ENCODE data around the gene SLFN12L.
A peak's percentile ranks its signal among the peaks of the same experiment; 100 is the strongest.
"Not testable (repeated sequence)": the region's sequence is repeated elsewhere in the genome, so short reads cannot be mapped to it uniquely, and the experiment has no call there.

The SLFN12L gene

DNA sequence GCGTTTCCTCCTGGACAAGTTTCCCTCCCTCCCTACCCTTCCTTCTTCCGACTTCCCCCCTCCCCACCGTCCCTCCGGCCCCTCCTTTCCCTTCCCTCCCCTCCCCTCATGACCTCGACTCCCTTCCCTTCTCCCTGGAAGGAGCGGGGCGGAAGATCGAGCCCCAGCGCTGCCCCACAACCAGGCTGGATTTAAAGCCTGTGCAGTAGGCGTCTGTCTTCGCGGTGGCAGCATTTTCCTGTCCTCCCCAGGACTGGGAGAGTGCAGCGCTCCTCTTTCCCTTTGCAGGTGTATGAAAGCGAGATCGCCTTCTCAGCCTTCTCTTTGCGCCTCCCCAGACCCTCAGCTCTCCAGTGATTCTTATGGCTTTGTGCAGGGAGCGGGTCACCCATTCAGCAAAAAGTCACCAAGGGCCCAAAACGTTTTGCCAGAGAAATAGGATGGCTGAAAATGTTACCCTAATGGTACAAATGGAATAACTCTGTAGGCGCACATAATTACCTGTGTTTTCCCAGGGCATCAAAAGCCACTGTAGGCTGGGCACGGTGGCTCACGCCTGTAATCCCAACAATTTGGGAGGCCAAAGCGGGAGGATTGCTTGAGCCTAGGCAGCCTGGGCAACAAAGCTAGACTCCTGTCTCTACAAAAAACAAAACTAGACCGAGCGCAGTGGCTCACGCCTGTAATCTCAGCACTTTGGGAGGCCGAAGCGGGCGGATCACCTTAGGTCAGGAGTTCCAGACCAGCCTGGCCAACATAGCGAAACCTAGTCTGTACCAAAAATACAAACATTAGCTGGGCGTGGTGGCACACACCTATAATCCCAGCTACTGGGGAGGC, 40.8 kb downstream of the SLFN12L start:
- Histone ChIP-seq H3K4me1 (ENCODE audit: insufficient read depth, low read length) (peaks cover 13% of the 10 kb centered on the region), H3K36me3 (ENCODE audit: insufficient read depth, low read length) (no peaks in the 10 kb centered on the region), H3K9ac (ENCODE audit: low read depth, low read length) (peak overlapping the region; percentile 50; the same call in 1 of the 2 replicates), H3K9me3 (ENCODE audit: control insufficient read depth, insufficient read depth, low read length) (no peaks in the 10 kb centered on the region)

DNA sequence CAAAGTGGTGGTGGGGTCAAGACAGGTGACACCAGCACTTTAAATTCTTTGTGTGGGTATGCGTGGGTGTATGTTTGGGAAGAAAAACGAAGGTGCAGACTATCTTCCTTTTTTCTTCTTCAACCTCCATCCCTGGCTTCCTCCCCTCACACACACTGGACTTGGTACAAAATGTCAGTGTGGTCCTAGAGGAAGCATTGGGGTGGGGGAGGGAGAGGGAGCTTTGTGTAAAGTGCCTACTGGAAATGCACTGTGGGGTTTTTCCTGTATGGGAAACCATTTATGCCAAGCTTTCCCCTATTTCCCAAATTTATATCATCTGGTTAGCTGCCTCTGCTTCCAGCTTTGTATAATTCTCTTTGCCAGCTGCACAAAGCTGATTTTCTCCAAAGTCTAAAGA, 44.4 kb downstream of the SLFN12L start:
- Histone ChIP-seq H3K9ac (ENCODE audit: low read depth, low read length) (no peak overlapping the region), H3K9me3 (ENCODE audit: control insufficient read depth, insufficient read depth, low read length) (no peaks in the 10 kb centered on the region), H3K36me3 (ENCODE audit: insufficient read depth, low read length) (no peaks in the 10 kb centered on the region)

DNA sequence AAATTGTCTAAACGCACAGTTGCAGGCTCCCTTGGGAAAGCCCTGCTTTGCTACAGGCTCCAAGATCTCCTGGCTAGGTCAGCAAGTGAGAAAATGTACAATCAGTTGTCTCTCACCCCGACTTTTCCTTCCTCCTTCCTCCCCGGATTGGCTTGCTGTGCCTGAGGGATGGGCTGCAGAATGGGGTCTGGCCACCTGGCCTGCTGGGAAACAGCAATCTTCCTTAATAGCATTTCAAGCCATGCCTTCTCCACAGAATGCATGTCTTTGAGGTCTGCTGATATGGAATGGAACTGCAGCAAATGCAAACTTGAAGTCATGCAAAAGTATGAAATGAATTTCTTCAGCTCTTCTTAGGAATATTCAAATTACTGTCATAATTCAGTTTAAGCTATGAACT, 46.1 kb downstream of the SLFN12L start:
- peaks cover 3% of the 10 kb centered on the region; the same call in 1 of the 2 replicates for H3K4me1 ChIP-seq (ENCODE audit: insufficient read depth, low read length)
- H3K36me3 ChIP-seq (ENCODE audit: insufficient read depth, low read length): no peaks in the 10 kb centered on the region
- no peaks in the 10 kb centered on the region for H3K9me3 ChIP-seq (ENCODE audit: control insufficient read depth, insufficient read depth, low read length)
- no peak overlapping the region for H3K9ac ChIP-seq (ENCODE audit: low read depth, low read length)

More for the DNA sequence above, 44.4 kb downstream of the SLFN12L start:
- peaks cover 8% of the 10 kb centered on the region; the same call in 1 of the 2 replicates for H3K4me1 ChIP-seq (ENCODE audit: insufficient read depth, low read length)

DNA sequence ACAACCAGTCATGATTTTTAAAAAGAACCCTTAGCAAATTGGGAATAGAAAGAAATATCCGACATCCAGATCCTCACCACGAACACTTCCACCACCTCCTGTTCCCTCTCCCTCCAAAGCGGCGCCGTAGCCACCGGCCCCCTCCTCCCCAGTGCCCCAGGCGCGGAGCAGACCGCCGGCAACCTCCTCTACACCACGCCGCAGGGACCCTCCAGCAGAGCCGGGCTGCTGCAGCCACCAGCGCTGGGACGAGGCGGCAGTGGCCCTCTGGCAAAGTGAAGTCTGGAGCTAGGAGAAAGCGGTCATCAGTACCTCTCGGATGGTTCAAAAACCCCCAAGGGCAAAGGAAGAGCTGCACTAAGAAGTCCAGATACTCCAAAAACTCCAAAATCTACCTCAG, 47.5 kb downstream of the SLFN12L start:
- H3K4me1 ChIP-seq (ENCODE audit: insufficient read depth, low read length): peaks cover 3% of the 10 kb centered on the region; the same call in 1 of the 2 replicates
- no peaks in the 10 kb centered on the region for H3K36me3 ChIP-seq (ENCODE audit: insufficient read depth, low read length)
- no peaks in the 10 kb centered on the region for H3K9me3 ChIP-seq (ENCODE audit: control insufficient read depth, insufficient read depth, low read length)
- peak overlapping the region; percentile 20; the same call in 1 of the 2 replicates for H3K9ac ChIP-seq (ENCODE audit: low read depth, low read length)

DNA sequence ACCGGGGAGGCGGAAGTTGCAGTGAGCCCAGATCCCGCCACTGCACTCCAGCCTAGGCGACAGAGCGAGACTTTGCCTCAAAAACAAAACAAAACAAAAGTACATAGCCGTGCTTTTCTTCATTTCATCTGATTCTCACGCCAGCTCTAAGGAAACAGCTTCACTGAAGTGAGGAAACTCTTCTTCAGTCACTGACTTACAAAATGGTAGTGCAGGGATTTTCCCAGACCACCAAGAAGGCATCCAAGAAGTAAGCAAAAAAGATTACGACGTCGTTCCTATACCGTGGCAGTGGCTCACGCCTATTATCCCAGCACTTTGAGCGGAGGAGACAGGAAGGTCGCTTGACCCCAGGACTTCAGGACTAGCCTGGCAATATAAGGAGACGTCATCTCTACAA, 48.5 kb downstream of the SLFN12L start:
- peaks cover 3% of the 10 kb centered on the region; the same call in 1 of the 2 replicates for H3K4me1 ChIP-seq (ENCODE audit: insufficient read depth, low read length)
- peak overlapping the region; percentile 6; the same call in 1 of the 2 replicates for H3K9ac ChIP-seq (ENCODE audit: low read depth, low read length)
- no peaks in the 10 kb centered on the region for H3K9me3 ChIP-seq (ENCODE audit: control insufficient read depth, insufficient read depth, low read length)
- no peaks in the 10 kb centered on the region for H3K36me3 ChIP-seq (ENCODE audit: insufficient read depth, low read length)

DNA sequence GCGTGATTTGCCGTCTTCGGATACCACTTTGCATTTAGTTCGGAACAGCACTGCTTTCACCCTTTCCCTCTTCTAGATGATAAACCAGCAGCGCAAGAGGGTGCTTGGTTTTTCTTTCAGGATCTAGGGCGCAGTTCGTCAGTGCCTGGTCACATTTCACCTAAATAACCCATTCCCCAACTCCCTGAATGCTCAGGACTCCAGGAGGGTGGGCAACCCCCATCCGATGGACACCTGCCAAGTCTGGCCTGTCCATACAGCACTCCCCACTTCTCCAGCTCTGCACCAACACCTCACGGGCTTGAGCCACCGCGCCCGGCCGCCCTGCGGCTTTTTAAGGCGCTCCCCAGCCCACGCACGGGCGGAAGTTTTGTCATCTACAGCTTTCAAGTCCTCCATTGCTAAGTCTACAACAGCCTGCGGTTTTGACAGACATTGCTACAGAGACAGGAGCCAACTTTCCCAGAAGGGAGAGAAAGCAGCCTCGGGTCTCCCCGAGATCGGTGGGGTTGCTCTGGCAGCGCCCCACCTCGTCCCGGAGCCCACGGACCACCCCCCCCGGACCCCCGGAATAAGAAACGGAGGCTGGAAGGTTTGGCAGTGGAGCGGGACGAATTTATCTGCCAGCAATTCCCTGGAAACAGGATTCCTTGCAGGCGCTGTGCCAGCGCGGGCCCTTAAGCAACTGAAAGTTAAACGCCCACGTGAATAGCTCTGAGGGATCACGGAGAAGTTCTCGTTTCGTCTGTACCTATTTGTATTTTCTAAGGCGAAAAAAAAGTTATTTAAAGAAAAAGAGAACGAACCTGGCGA, 50.4 kb downstream of the SLFN12L start:
- Histone ChIP-seq H3K36me3 (ENCODE audit: insufficient read depth, low read length) (no peaks in the 10 kb centered on the region), H3K4me1 (ENCODE audit: insufficient read depth, low read length) (no peaks in the 10 kb centered on the region), H3K9me3 (ENCODE audit: control insufficient read depth, insufficient read depth, low read length) (0 out of 2 replicates have a peak, but pooled peaks cover 2% of the 10 kb centered on the region), H3K9ac (ENCODE audit: low read depth, low read length) (peak overlapping the region; percentile 48; the same call in 1 of the 2 replicates)

DNA sequence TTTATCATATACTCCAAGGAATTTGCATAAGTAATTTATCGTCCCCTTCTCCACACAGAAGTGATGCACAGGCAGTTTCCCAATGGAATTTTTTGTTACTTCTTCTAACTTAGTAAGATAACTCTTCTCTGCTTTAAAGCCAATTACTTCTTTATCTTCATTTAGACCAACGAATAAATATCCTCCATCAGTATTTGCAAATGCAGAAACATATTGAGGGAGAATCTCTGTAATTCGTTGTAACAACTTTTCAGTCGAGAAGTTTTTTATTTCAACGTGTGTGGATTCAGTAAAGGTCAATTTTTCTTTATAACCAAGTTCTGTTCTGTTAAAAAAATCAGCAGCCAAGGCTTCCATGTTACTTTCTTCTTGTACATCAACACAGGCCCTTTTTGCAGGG, 58.2 kb downstream of the SLFN12L start:
- Histone ChIP-seq H3K9ac (ENCODE audit: low read depth, low read length) (no peak overlapping the region), H3K9me3 (ENCODE audit: control insufficient read depth, insufficient read depth, low read length) (0 out of 2 replicates have a peak, but pooled peaks cover 2% of the 10 kb centered on the region), H3K36me3 (ENCODE audit: insufficient read depth, low read length) (no peaks in the 10 kb centered on the region), H3K4me1 (ENCODE audit: insufficient read depth, low read length) (no peaks in the 10 kb centered on the region)

DNA sequence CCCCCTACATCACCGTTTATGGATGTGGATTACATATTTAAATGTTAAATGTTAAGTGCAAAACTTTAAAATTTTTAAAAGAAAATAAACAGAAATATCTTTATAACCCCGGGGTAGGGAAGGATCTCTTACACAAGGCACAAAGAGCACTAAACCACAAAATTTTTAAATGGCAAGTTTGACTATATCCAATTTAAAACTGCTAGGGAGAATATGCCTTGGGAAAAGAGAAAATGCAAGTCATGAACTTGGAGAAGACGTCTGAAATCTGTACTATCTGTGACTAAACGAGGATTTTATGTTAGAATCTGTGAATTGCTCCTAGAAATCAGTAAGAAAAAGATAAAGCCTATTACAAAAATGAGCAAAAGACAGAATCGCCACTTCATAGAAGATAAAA, 60.2 kb downstream of the SLFN12L start:
- H3K9ac ChIP-seq (ENCODE audit: low read depth, low read length): no peak overlapping the region
- H3K36me3 ChIP-seq (ENCODE audit: insufficient read depth, low read length): no peaks in the 10 kb centered on the region
- no peaks in the 10 kb centered on the region for H3K4me1 ChIP-seq (ENCODE audit: insufficient read depth, low read length)
- H3K9me3 ChIP-seq (ENCODE audit: control insufficient read depth, insufficient read depth, low read length): no peaks in the 10 kb centered on the region

DNA sequence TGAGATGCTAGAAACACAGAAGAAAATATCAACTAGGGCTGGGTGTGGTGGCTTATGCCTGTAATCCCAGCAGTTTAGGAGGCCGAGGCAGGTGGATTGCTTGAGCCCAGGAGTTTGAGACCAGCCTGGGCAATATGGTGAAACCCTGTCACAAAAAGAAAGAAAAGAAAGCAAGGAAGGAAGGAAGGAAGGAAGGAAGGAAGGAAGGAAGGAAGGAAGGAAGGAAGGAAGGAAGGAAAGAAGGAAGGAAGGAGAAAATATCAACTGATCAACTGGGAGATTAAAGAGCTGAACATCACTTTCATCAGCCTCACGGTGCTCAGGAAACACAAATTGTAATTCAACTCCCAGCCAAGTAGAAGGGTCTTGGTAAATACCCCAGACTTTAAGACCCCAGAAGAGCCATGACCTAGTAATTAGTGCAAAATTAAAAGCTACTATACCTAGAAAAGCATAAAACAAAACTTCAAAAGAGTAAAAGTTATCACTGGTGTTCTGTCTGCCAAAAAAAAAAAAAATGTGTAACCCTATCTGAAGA, 61.1 kb downstream of the SLFN12L start:
- no peaks in the 10 kb centered on the region for H3K4me1 ChIP-seq (ENCODE audit: insufficient read depth, low read length)
- no peak overlapping the region for H3K9ac ChIP-seq (ENCODE audit: low read depth, low read length)
- H3K36me3 ChIP-seq (ENCODE audit: insufficient read depth, low read length): no peaks in the 10 kb centered on the region
- no peaks in the 10 kb centered on the region for H3K9me3 ChIP-seq (ENCODE audit: control insufficient read depth, insufficient read depth, low read length)

DNA sequence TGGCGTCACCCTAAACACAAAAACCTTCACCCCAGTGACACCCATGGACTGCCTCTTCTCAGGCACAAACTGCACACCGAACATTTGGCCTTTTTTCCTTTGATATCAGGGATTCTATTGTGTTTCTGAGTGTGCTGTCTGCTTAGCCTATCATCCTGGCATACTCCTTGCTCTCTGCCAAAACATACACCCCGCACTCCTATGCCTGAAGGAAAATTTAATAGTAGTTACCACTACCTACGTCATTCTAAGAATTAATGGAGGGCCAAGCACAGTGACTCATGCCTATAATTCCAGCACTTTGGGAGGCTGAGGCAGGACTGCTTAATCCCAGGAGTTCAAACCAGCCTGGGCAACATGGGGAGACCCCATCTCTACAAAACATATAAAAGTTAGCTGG, 69.0 kb downstream of the SLFN12L start:
- Histone ChIP-seq H3K9ac (ENCODE audit: low read depth, low read length) (no peak overlapping the region), H3K9me3 (ENCODE audit: control insufficient read depth, insufficient read depth, low read length) (no peaks in the 10 kb centered on the region), H3K4me1 (ENCODE audit: insufficient read depth, low read length) (no peaks in the 10 kb centered on the region), H3K36me3 (ENCODE audit: insufficient read depth, low read length) (no peaks in the 10 kb centered on the region)

DNA sequence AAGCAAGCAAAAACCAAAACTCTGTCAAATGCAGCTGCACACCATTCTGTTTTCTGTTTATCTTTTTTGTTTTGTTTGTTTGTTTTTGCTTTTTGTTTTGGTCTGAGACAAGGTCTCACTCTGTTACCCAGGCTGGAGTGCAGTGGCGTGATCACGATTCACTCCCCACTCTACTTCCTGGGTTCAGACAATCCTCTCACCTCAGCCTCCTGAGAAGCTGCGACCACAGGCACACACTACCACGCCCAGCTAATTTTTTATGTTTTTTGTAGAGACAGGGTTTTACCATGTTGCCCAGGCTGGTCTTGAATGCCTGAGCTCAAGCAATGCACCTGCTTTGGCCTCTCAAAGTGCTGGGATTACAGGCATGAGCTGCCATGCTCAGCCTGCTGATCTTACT, 69.7 kb downstream of the SLFN12L start:
- Histone ChIP-seq H3K4me1 (ENCODE audit: insufficient read depth, low read length) (no peaks in the 10 kb centered on the region), H3K9me3 (ENCODE audit: control insufficient read depth, insufficient read depth, low read length) (no peaks in the 10 kb centered on the region), H3K9ac (ENCODE audit: low read depth, low read length) (no peak overlapping the region), H3K36me3 (ENCODE audit: insufficient read depth, low read length) (no peaks in the 10 kb centered on the region)

DNA sequence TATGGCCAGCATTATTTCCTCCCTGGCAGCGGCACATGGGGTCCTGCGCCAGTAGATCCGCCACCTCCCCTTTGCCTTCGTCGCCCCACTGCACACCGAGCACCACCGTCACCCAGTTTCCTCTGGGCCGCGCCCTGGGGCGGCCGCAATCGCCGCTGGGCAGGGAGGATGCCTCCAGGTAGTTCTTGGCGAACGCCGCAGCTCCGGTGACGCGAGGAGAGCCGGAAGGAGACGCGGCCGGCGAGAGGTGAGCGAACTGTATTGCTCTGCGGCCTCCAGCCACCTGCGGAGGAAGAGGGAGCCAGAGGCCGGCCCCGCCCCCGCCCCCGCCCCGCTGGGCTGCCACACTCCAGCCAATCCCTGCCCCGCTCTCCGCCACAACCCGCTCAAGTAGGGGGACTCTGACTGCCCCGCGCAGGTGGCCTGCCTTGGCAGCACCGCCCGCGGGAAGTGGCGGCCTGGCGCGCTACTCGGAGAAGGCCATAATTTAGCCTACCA, 77.1 kb downstream of the SLFN12L start:
- Histone ChIP-seq H3K9ac (ENCODE audit: low read depth, low read length) (peak overlapping the region; percentile 45; the same call in 1 of the 2 replicates), H3K36me3 (ENCODE audit: insufficient read depth, low read length) (no peaks in the 10 kb centered on the region), H3K9me3 (ENCODE audit: control insufficient read depth, insufficient read depth, low read length) (peaks cover 2% of the 10 kb centered on the region; the same call in 1 of the 2 replicates), H3K4me1 (ENCODE audit: insufficient read depth, low read length) (no peaks in the 10 kb centered on the region)

DNA sequence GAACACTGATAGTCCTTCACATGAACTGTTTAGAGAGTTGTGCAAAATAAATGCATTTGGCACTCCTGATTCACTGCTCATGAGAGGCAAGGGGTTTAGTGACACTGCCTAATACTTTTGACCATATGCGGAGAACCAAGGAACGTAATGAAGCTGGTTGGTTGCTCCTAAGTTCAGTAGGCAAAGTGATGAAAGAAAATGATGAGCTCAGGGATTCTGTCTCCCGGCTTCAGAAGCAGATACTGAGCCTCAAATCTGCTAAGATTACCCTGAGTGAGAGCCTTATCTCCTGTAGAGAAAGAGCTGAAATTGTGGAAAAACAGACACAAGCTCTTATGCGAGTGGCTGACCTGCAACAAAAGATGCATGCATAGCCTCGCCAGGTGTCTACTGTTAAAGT, 83.4 kb downstream of the SLFN12L start:
- H3K36me3 ChIP-seq (ENCODE audit: insufficient read depth, low read length); H3K4me1 ChIP-seq (ENCODE audit: insufficient read depth, low read length); H3K9ac ChIP-seq (ENCODE audit: low read depth, low read length); H3K9me3 ChIP-seq (ENCODE audit: control insufficient read depth, insufficient read depth, low read length): not testable (repeated sequence)

DNA sequence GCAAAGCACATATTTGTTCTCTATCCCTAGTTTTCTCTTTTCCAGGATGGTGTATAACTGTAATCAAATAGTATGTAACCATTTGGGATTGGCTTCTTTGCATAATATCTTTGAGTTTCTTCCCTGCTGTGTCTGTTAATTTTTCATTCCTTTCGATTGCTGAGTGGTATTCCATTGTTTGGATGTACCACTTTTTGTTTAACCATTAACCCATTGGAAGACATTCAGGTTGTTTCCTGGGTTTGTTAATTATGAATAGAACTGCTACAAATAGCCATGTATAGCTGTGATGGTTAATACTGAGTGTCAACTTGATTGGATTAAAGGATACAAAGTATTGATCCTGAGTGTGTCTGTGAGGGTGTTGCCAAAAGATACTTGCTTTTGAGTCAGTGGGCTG, 84.3 kb downstream of the SLFN12L start:
- no peaks in the 10 kb centered on the region for H3K9me3 ChIP-seq (ENCODE audit: control insufficient read depth, insufficient read depth, low read length)
- H3K4me1 ChIP-seq (ENCODE audit: insufficient read depth, low read length): no peaks in the 10 kb centered on the region
- no peak overlapping the region for H3K9ac ChIP-seq (ENCODE audit: low read depth, low read length)
- no peaks in the 10 kb centered on the region for H3K36me3 ChIP-seq (ENCODE audit: insufficient read depth, low read length)
